ENCODE results near the gene TRIM46. TPM values are rescaled to one million over a fixed set of nuclear protein-coding genes. Genes with fewer than 3 reads are reported as not detected.

Gene TRIM46
- polyA plus RNA-seq, 2 of the 4 experiments (the other 2 are of a cell fraction), result 1.1 to 2.8 TPM

- TF ChIP-seq JUN (IDR thresholded peaks at IDR 0.05) (peak in 1 of 2 experiments; percentile 83; a peak in 4 of 5 replicates), BCL3 (IDR thresholded peaks at IDR 0.05) (no peak), CHD4 (IDR thresholded peaks at IDR 0.05; ENCODE audit: borderline replicate concordance) (no peak), JUNB (IDR thresholded peaks at IDR 0.05) (no peak), REST (IDR thresholded peaks at IDR 0.05) (no peak), FOSB (CRISPR knock-in tag; IDR thresholded peaks at IDR 0.05) (no peak), ATOH8 (CRISPR knock-in tag; IDR thresholded peaks at IDR 0.05; ENCODE audit: low read depth) (no peak), FOXS1 (CRISPR knock-in tag; IDR thresholded peaks at IDR 0.05) (no peak), MAX (IDR thresholded peaks at IDR 0.05) (peak; percentile 55; the same call in 1 of the 2 replicates), TP53 (CRISPR knock-in tag; IDR thresholded peaks at IDR 0.05) (no peak), NPAS2 (CRISPR knock-in tag; IDR thresholded peaks at IDR 0.05; ENCODE audit: borderline replicate concordance) (no peak), USF2 (IDR thresholded peaks at IDR 0.05) (no peak), ZNF302 (CRISPR knock-in tag; IDR thresholded peaks at IDR 0.05) (no peak), CHD2 (IDR thresholded peaks at IDR 0.05; ENCODE audit: low read length, partially characterized antibody) (peak; percentile 47), KDM1A (IDR thresholded peaks at IDR 0.05; ENCODE audit: low read depth) (no peak), RFX5 (IDR thresholded peaks at IDR 0.05) (no peak), CBX8 (IDR thresholded peaks at IDR 0.05) (no peak), CBX2 (IDR thresholded peaks at IDR 0.05; ENCODE audit: borderline replicate concordance, low read depth) (no peak), MYC (IDR thresholded peaks at IDR 0.05; ENCODE audit: borderline replicate concordance, low read length) (0 out of 2 replicates have a peak, but pooled peaks have one; percentile 50), TFCP2L1 (CRISPR knock-in tag; IDR thresholded peaks at IDR 0.05) (no peak), HEYL (CRISPR knock-in tag; IDR thresholded peaks at IDR 0.05) (no peak), GATA3 (IDR thresholded peaks at IDR 0.05; ENCODE audit: borderline replicate concordance) (no peak), CTCF (IDR thresholded peaks at IDR 0.05) (peak; percentile 90), BHLHE40 (IDR thresholded peaks at IDR 0.05; ENCODE audit: low read depth, low read length) (no peak), CEBPB (IDR thresholded peaks at IDR 0.05) (no peak), MAZ (IDR thresholded peaks at IDR 0.05; ENCODE audit: borderline replicate concordance, low read depth, low read length) (peak; percentile 87; the same call in 1 of the 2 replicates), RARB (CRISPR knock-in tag; IDR thresholded peaks at IDR 0.05) (no peak), PHF8 (IDR thresholded peaks at IDR 0.05; ENCODE audit: borderline replicate concordance, low read depth) (peak; percentile 74)
Measured at GRCh38 chr1:155172732-155173477, 744 bp upstream of the TRIM46 start, which contains the start of gene KRTCAP2 (continued).
